ENCODE results near the gene SST. TPM values are rescaled to one million over a fixed set of nuclear protein-coding genes. Genes with fewer than 3 reads are reported as not detected.

Gene SST
- total and polyA plus RNA-seq, 2 of the 4 experiments (the other 2 are of a cell fraction), result not detected

GRCh38 chr3:187662848-187663409 lies 7.3 kb downstream of the SST start:
- in situ Hi-C loops (cut with MboI; ENCODE audit: low sequenced_read_pairs) (no loop called here), intact Hi-C loops (cut with micrococcal nuclease) (no loop called here), dilution Hi-C loops (cut with HindIII; ENCODE audit: low sequenced_read_pairs, unreplicated experiment) (no loop called here)
- H3K9ac ChIP-seq (ENCODE audit: low read depth, low read length), result no peak overlapping the region
- H3K4me1 ChIP-seq (ENCODE audit: control insufficient read depth, insufficient read depth, low read length), result no peaks in the 10 kb centered on the region
- ATAC-seq (ENCODE audit: low read depth), result no peak
- no peak overlapping the region for H2BK15ac ChIP-seq (ENCODE audit: low read depth, low read length)
- no peaks in the 10 kb centered on the region for H3K36me3 ChIP-seq (ENCODE audit: control insufficient read depth, insufficient read depth, low read length)
- no peak overlapping the region for H3K56ac ChIP-seq (ENCODE audit: extremely low read depth, insufficient read depth, low read length)
- no peak overlapping the region for H3K4me2 ChIP-seq (ENCODE audit: low read depth, low read length)
- H2AFZ ChIP-seq (replicated peaks; ENCODE audit: low read length, poor library complexity), result no peak overlapping the region
- H4K91ac ChIP-seq (ENCODE audit: insufficient read depth, low read depth, low read length), result no peak overlapping the region
- H3K14ac ChIP-seq (replicated peaks; ENCODE audit: low read depth, low read length), result no peak overlapping the region
- POLR2A ChIA-PET (ENCODE audit: unreplicated experiment), result interaction anchor here (0.6 kb wide), 1 partner anchor 334 kb away, joined by 6 read pairs; no protein-coding TSS in a partner anchor
- CTCF ChIA-PET, result interaction anchor here (1.0 to 2.3 kb wide), 2 partner anchors 9 to 343 kb away, joined by 3 to 9 read pairs; no protein-coding TSS in a partner anchor
- no TSS peak for BruUV-seq (replicated peaks)
- no peak overlapping the region for H2BK120ac ChIP-seq (ENCODE audit: low read depth, low read length)
- H3K9me3 ChIP-seq (ENCODE audit: control insufficient read depth, insufficient read depth, low read length), result no peaks in the 10 kb centered on the region
- H2BK20ac ChIP-seq (ENCODE audit: low read depth, low read length), result no peak overlapping the region
- H2BK5ac ChIP-seq (ENCODE audit: low read depth, low read length, poor library complexity, severe bottlenecking), result no peak overlapping the region
- H4K20me1 ChIP-seq (ENCODE audit: insufficient read depth, low read length), result no peaks in the 10 kb centered on the region
- no peaks in the 10 kb centered on the region for H3K27me3 ChIP-seq (ENCODE audit: control insufficient read depth, insufficient read depth, low read length)
- H3K4me3 ChIP-seq (ENCODE audit: insufficient read depth, low read depth, low read length), result no peak overlapping the region
- WGBS, 2 experiments (ENCODE audit: extremely low coverage in 2 of 2, insufficient read length in 1 of 2), result no CpG with 5 or more reads among the region's 5 CpGs
- H3K4ac ChIP-seq (ENCODE audit: low read depth, low read length), result no peak overlapping the region
- H2AK9ac ChIP-seq (replicated peaks; ENCODE audit: low read depth, low read length, poor library complexity), result no peak overlapping the region
- no peak overlapping the region for H4K8ac ChIP-seq (ENCODE audit: low read depth in 2 of 2, low read length in 2 of 2)
- H3K23ac ChIP-seq (ENCODE audit: low read depth, low read length), result no peak overlapping the region
- H2AK5ac ChIP-seq (ENCODE audit: low read depth, low read length), result no peak overlapping the region
- H3K9me1 ChIP-seq (ENCODE audit: insufficient read depth, low read length), result no peaks in the 10 kb centered on the region
- TF ChIP-seq RFX5 (IDR thresholded peaks at IDR 0.05; ENCODE audit: low read depth, low read length) (no peak), POLR2A (IDR thresholded peaks at IDR 0.05; ENCODE audit: low read depth, low read length) (no peak), NFE2L2 (IDR thresholded peaks at IDR 0.05; ENCODE audit: low read depth, low read length) (no peak), ELK1 (IDR thresholded peaks at IDR 0.05; ENCODE audit: borderline replicate concordance, low read depth, low read length) (no peak), FOS (IDR thresholded peaks at IDR 0.05; ENCODE audit: low read depth, low read length) (no peak), MXI1 (IDR thresholded peaks at IDR 0.05; ENCODE audit: borderline replicate concordance, low read depth, low read length) (no peak), RCOR1 (IDR thresholded peaks at IDR 0.05; ENCODE audit: insufficient replicate concordance, low read length) (no peak), MAZ (IDR thresholded peaks at IDR 0.05; ENCODE audit: borderline replicate concordance, low read depth, low read length) (no peak), CTCF (conservative IDR thresholded peaks at IDR 0.05; ENCODE audit: low read depth, low read length) (no peak)
- H3K79me1 ChIP-seq (ENCODE audit: low read depth in 1 of 2, low read length in 2 of 2), result no peaks in the 10 kb centered on the region
- no peak overlapping the region for H4K5ac ChIP-seq (ENCODE audit: low read depth, low read length)
- no peak for DNase-seq
- H3K27ac ChIP-seq (ENCODE audit: insufficient read depth, low read length), result no peak overlapping the region
- H3K18ac ChIP-seq (ENCODE audit: low read depth, low read length), result no peak overlapping the region

All from IMR-90 (cell line).